K562 (cell line): ENCODE results near the gene CIAO2B. TPM values are rescaled to one million over a fixed set of nuclear protein-coding genes. Genes with fewer than 3 reads are reported as not detected.

ENCODE experiments used
- ATAC-seq: fragments of 200-7000 bp; cut with Tn5 transposase; 3 replicates; pipeline ENCODE4 v1.9.1; 2020; ENCODE audit warnings: moderate library complexity
- BruUV-seq: library from RNA; stranded (reverse); fragments of 400-500 nt; replicated peaks from 2 replicates; lab custom pipeline; 2021; lab: Mats Ljungman, UMichigan
- CTCF ChIA-PET: fragments of 300-600 bp; formaldehyde crosslinking; extraction: SDS; loops from one replicate; lab custom pipeline; 2021; ENCODE audit warnings: low intra/inter-chr PET ratio; lab: Yijun Ruan, JAX
- POLR2A ChIA-PET: fragments of 300-600, 350-650 bp; sonication (Branson Sonifier 250); formaldehyde crosslinking; extraction: SDS; loops from one replicate; lab custom pipeline; 2021; ENCODE audit warnings: antibody characterized with exemption, inconsistent platforms; lab: Yijun Ruan, JAX
- DNase-seq, 4 experiments: peaks; one replicate each; pipeline versions ENCODE4 v3.0.0 to v3.0.0-alpha.2; 2011 to 2018; ENCODE audit warnings: low spot score in 3 of 4, mixed read lengths in 3 of 4; ENCODE audit errors: extremely low read depth in 1 of 4
- FAIRE-seq: peaks from 2 replicates; lab custom pipeline; 2011; peaks lifted over from hg19 to GRCh38; lab: Jason Lieb, UNC
- H2AFZ ChIP-seq: 2 replicates; pipeline ENCODE4 v1.6.0; 2011; ENCODE audit warnings: low read depth, low read length, control low read depth, inconsistent platforms
- H3K27ac ChIP-seq: fragments of 200-600 bp; 3 replicates; pipeline ENCODE4 v1.8.0; 2011; ENCODE audit warnings: low read depth, mild to moderate bottlenecking, control low read depth, inconsistent platforms, low read length, moderate library complexity, mixed read lengths; ENCODE audit errors: extremely low read depth
- H3K27me3 ChIP-seq, 2 experiments: fragments of 300-600 bp in 1 of 2; 2 replicates in 1 of 2; 3 replicates in 1 of 2; pipeline versions ENCODE4 v1.6.0 to v1.8.0; 2011; ENCODE audit warnings: inconsistent platforms in 2 of 2, low read length in 2 of 2, mild to moderate bottlenecking in 1 of 2, mixed read lengths in 1 of 2, moderate library complexity in 1 of 2; ENCODE audit not compliant: control insufficient read depth in 2 of 2, insufficient read depth in 2 of 2
- H3K36me3 ChIP-seq: fragments of 300-600 bp; 3 replicates; pipeline ENCODE4 v1.8.0; 2011; ENCODE audit warnings: mild to moderate bottlenecking, low read length, inconsistent platforms; ENCODE audit not compliant: control insufficient read depth, insufficient read depth
- H3K4me1 ChIP-seq, 2 experiments: fragments of 200-600 bp in 1 of 2; replicated peaks in 1 of 2; 2 replicates in 1 of 2; 3 replicates in 1 of 2; pipeline versions ENCODE4 v1.5.1 to v1.8.0; 2011; ENCODE audit warnings: inconsistent platforms in 2 of 2, low read length in 2 of 2, mild to moderate bottlenecking in 1 of 2, mixed read lengths in 1 of 2, moderate library complexity in 1 of 2; ENCODE audit not compliant: control insufficient read depth in 2 of 2, insufficient read depth in 2 of 2
- H3K4me2 ChIP-seq: 2 replicates; pipeline ENCODE4 v1.6.1; 2011; ENCODE audit warnings: low read length, control low read depth, inconsistent platforms, mixed read lengths; ENCODE audit not compliant: insufficient read depth
- H3K4me3 ChIP-seq: fragments of 200-600 bp; sonication (generic), shearing (Covaris generic); 2 replicates; pipeline ENCODE4 v1.5.1; 2016; ENCODE audit warnings: control low read depth, inconsistent platforms
- H3K79me2 ChIP-seq: fragments of 200-600 bp; 3 replicates; pipeline ENCODE4 v1.8.0; 2011; ENCODE audit warnings: low read length, inconsistent platforms; ENCODE audit not compliant: control insufficient read depth, insufficient read depth
- H3K9ac ChIP-seq, 2 experiments: 2 replicates each; pipeline versions ENCODE4 v1.6.0 to v1.6.1; 2011; ENCODE audit warnings: low read depth in 2 of 2, low read length in 2 of 2, control low read depth in 1 of 2, inconsistent platforms in 1 of 2, mild to moderate bottlenecking in 1 of 2, mixed read lengths in 1 of 2; ENCODE audit not compliant: insufficient read depth in 1 of 2
- H3K9me1 ChIP-seq: one replicate; pipeline ENCODE4 v1.6.0; 2011; ENCODE audit warnings: inconsistent platforms, mild to moderate bottlenecking, low read length, moderate library complexity; ENCODE audit not compliant: control insufficient read depth, insufficient read depth
- H3K9me3 ChIP-seq: replicated peaks from 2 replicates; pipeline ENCODE4 v1.5.1; 2011; ENCODE audit warnings: low read depth, low read length, inconsistent platforms; ENCODE audit not compliant: control insufficient read depth, insufficient read depth
- H4K20me1 ChIP-seq: replicated peaks from 2 replicates; pipeline ENCODE4 v1.6.1; 2011; ENCODE audit warnings: low read length, inconsistent platforms, mixed read lengths; ENCODE audit not compliant: control insufficient read depth, insufficient read depth
- EZH2 ChIP-seq: IDR thresholded peaks from 2 replicates; pipeline ENCODE4 v1.6.1; 2012; ENCODE audit warnings: low read depth, mild to moderate bottlenecking, inconsistent platforms, low read length, borderline replicate concordance
- KAT7 ChIP-seq: sonication (generic); formaldehyde crosslinking; IDR thresholded peaks from 2 replicates; pipeline ENCODE4 v1.8.0; 2022; ENCODE audit warnings: missing genetic modification reagents, mild to moderate bottlenecking, borderline replicate concordance
- NR1H2 ChIP-seq: sonication (generic); formaldehyde crosslinking; IDR thresholded peaks from 2 replicates; pipeline ENCODE4 v1.4.0; 2020; ENCODE audit warnings: mild to moderate bottlenecking, missing genetic modification reagents
- PCBP2 ChIP-seq: fragments of 200-400 bp; formaldehyde crosslinking; IDR thresholded peaks from 2 replicates; pipeline ENCODE4 v1.6.1; 2018; ENCODE audit warnings: low read length, low read depth, mild to moderate bottlenecking, moderate library complexity; ENCODE audit not compliant: poor library complexity, severe bottlenecking
- PHB2 ChIP-seq: fragments of 450-650 bp; IDR thresholded peaks from 2 replicates; pipeline ENCODE4 v1.6.1; 2017; ENCODE audit warnings: low read depth
- POLR2G ChIP-seq: fragments of 200-400 bp; formaldehyde crosslinking; IDR thresholded peaks from 2 replicates; pipeline ENCODE4 v1.6.1; 2017; ENCODE audit warnings: low read depth, mild to moderate bottlenecking, antibody characterized with exemption, low read length, moderate library complexity
- RFX5 ChIP-seq: IDR thresholded peaks from 2 replicates; pipeline ENCODE4 v1.6.1; 2011; ENCODE audit warnings: low read depth, mild to moderate bottlenecking, improper control_type of control experiment, low read length
- SIRT6 ChIP-seq: IDR thresholded peaks from one replicate; pipeline ENCODE4 v1.6.1; 2012; ENCODE audit warnings: low read depth, mild to moderate bottlenecking, control low read depth, inconsistent platforms, low read length, moderate library complexity
- U2AF1 ChIP-seq: fragments of 200-400 bp; formaldehyde crosslinking; optimal IDR thresholded peaks from 2 replicates; pipeline ENCODE3; 2017; ENCODE audit warnings: mild to moderate bottlenecking, low read depth, low read length, moderate library complexity
- U2AF2 ChIP-seq: fragments of 200-400 bp; formaldehyde crosslinking; optimal IDR thresholded peaks from 2 replicates; pipeline ENCODE3; 2017; ENCODE audit warnings: low read depth, mild to moderate bottlenecking, low read length
- YY1 ChIP-seq, 3 experiments: IDR thresholded peaks; 2 replicates each; pipeline ENCODE4 v1.6.1; 2011; ENCODE audit warnings: low read length in 2 of 3, mild to moderate bottlenecking in 2 of 3, moderate library complexity in 2 of 3, borderline replicate concordance in 1 of 3, control low read depth in 1 of 3, low read depth in 1 of 3; ENCODE audit not compliant: insufficient read depth in 3 of 3, insufficient replicate concordance in 2 of 3, control insufficient read depth in 1 of 3, insufficient read length in 1 of 3; ENCODE audit errors: extremely low read depth in 1 of 3
- ZFP30 ChIP-seq: fragments of 250-450 bp; sonication (Bioruptor Pico); IDR thresholded peaks from 2 replicates; pipeline ENCODE4 v1.8.0; 2022; ENCODE audit warnings: moderate library complexity, mild to moderate bottlenecking, inconsistent platforms, borderline replicate concordance
- ZNF785 ChIP-seq: fragments of 250-450 bp; sonication (Bioruptor Pico); IDR thresholded peaks from 2 replicates; pipeline ENCODE4 v1.4.0; 2020; ENCODE audit warnings: mild to moderate bottlenecking
- WGBS: fragments of 100-300 bp; shearing (Covaris generic); methylation state at CpG from one replicate; pipeline ENCODE4 v1.1.6; 2016; ENCODE audit warnings: low coverage, mixed read lengths; ENCODE audit not compliant: insufficient coverage; ENCODE audit errors: missing lambda C conversion rate; 5-methylcytosine and 5-hydroxymethylcytosine counted together
- in situ Hi-C: fragments of 300-500 bp; cut with MboI; formaldehyde crosslinking; loops from 4 replicates; pipeline ENCODE4 v1.15.0; 2018; ENCODE audit warnings: inconsistent platforms, mixed read lengths
- intact Hi-C: fragments of 100-400 bp; cut with micrococcal nuclease; formaldehyde crosslinking; loops from 2 replicates; pipeline ENCODE4 v1.14.2; 2022
- polyA plus RNA-seq, 8 experiments: library from polyadenylated mRNA; depleted of rRNA in 4 of 8; stranded (reverse) in 5 of 8; unstranded in 3 of 8; fragments of >200 nt; fragmentation: Nextera tagmentation in 2 of 8; fragmentation: Illumina TruSeq in 1 of 8; extraction: Ambion mirVana in 2 of 8; extraction: Trizol in 1 of 8; gene quantifications; 2 replicates each; pipeline versions ENCODE4 v1.2.1 to v1.2.3, GENCODE V29; 2011 to 2014; ENCODE audit warnings: inconsistent platforms in 1 of 8, missing spikeins in 1 of 8
- total RNA-seq, 7 experiments: library from RNA; depleted of rRNA in 6 of 7; stranded (reverse); fragments of >200 nt in 6 of 7; fragmentation: Illumina TruSeq in 2 of 7; extraction: Trizol in 2 of 7; gene quantifications; 2 replicates each; pipeline versions ENCODE4 v1.2.1 to v1.2.3, GENCODE V29; 2011 to 2021; ENCODE audit warnings: low replicate concordance in 1 of 7
- TF ChIP-seq, protein P1 (sequence below): fragments of 250-450 bp; sonication (Bioruptor Pico); IDR thresholded peaks from 2 replicates; pipeline ENCODE4 v1.8.0; 2022; ENCODE audit warnings: inconsistent platforms, mild to moderate bottlenecking, moderate library complexity, borderline replicate concordance

Gene CIAO2B
- total and polyA plus RNA-seq, 9 of the 15 experiments (the other 6 are each of a cell fraction or from before 2014, with no cell fraction given): 86.8 to 182 (median 113) TPM

- TF ChIP-seq, protein P1, sequence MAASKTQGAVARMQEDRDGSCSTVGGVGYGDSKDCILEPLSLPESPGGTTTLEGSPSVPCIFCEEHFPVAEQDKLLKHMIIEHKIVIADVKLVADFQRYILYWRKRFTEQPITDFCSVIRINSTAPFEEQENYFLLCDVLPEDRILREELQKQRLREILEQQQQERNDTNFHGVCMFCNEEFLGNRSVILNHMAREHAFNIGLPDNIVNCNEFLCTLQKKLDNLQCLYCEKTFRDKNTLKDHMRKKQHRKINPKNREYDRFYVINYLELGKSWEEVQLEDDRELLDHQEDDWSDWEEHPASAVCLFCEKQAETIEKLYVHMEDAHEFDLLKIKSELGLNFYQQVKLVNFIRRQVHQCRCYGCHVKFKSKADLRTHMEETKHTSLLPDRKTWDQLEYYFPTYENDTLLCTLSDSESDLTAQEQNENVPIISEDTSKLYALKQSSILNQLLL: no peak
- no peak for TF ChIP-seq PHB2
- no peak for TF ChIP-seq SIRT6
- TF ChIP-seq U2AF2: no peak
- no peak for TF ChIP-seq PCBP2
- no peak for TF ChIP-seq KAT7 (CRISPR knock-in tag)
Observed at GRCh38 chr16:66942981-66943380, 8.8 kb upstream of the CIAO2B start (continued).

- Histone ChIP-seq H3K79me2 (peaks cover 22% of the 10 kb centered on the region), H3K9me1 (no peaks in the 10 kb centered on the region), H3K27me3 (no peaks in the 10 kb centered on the region), H3K4me1 (peaks cover 7 to 24% of the 10 kb centered on the region in 2 experiments), H3K4me3 (no peak overlapping the region), H3K27ac (no peak overlapping the region), H2AFZ (no peak overlapping the region), H3K4me2 (no peak overlapping the region), H3K9me3 (no peaks in the 10 kb centered on the region), H4K20me1 (0 out of 2 replicates have a peak, but pooled peaks cover 5% of the 10 kb centered on the region), H3K36me3 (peaks cover 79% of the 10 kb centered on the region; the same call in 2 of the 3 replicates), H3K9ac (peak overlapping the region in 1 of 2 experiments; percentile 47; a peak in 1 of 4 replicates)
- FAIRE-seq (no peak), DNase-seq (no peak), ATAC-seq (no peak)
- CTCF ChIA-PET: no interaction called here
- in situ Hi-C loops: no loop called here
- intact Hi-C loops: no loop called here
- POLR2A ChIA-PET: interaction anchor here (0.6 kb wide), 1 partner anchor 539 kb away, joined by 3 read pairs; no protein-coding TSS in a partner anchor
- TF ChIP-seq EZH2 (no peak), ZNF785 (CRISPR knock-in tag) (no peak), RFX5 (no peak), POLR2G (peak; percentile 46), YY1 (IDR thresholded peaks at IDR 0.05; ENCODE audit: borderline replicate concordance in 1 of 3, control insufficient read depth in 1 of 3, extremely low read depth in 1 of 3, insufficient read depth in 3 of 3, insufficient read length in 1 of 3, insufficient replicate concordance in 2 of 3, low read depth in 1 of 3, low read length in 2 of 3) (no peak), ZFP30 (CRISPR knock-in tag) (no peak), NR1H2 (CRISPR knock-in tag) (no peak), U2AF1 (no peak)
- BruUV-seq: no TSS peak
- 96% methylated on average over 13 of the region's 16 CpGs for WGBS
Observed at GRCh38 chr16:66940236-66940635, 6.0 kb upstream of the CIAO2B start.
